Measurements from ENCODE around the gene SRSF12.
"Not testable (repeated sequence)": the region's sequence is repeated elsewhere in the genome, so short reads cannot be mapped to it uniquely, and the experiment has no call there.

DNA sequence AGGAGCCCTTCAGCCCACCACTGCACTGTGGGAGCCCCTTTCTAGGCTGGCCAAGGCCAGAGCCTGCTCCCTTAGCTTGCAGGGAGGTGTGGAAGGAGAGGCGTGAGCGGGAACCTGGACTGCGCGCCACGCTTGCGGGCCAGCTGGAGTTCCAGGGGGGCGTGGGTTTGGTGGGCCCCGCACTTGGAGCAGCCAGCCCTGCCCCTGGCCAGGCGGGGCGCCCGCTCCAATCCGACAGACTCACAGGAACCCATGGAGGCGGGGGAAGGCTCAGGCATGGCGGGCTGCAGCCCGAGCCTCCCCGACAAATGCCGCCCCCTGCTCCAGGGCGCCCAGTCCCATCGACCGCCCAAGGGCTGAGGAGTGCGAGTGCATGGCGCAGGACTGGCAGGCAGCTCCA, 52.9 kb downstream of the SRSF12 start:
- TF ChIP-seq, protein P1, sequence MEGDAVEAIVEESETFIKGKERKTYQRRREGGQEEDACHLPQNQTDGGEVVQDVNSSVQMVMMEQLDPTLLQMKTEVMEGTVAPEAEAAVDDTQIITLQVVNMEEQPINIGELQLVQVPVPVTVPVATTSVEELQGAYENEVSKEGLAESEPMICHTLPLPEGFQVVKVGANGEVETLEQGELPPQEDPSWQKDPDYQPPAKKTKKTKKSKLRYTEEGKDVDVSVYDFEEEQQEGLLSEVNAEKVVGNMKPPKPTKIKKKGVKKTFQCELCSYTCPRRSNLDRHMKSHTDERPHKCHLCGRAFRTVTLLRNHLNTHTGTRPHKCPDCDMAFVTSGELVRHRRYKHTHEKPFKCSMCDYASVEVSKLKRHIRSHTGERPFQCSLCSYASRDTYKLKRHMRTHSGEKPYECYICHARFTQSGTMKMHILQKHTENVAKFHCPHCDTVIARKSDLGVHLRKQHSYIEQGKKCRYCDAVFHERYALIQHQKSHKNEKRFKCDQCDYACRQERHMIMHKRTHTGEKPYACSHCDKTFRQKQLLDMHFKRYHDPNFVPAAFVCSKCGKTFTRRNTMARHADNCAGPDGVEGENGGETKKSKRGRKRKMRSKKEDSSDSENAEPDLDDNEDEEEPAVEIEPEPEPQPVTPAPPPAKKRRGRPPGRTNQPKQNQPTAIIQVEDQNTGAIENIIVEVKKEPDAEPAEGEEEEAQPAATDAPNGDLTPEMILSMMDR (IDR thresholded peaks at IDR 0.05): not testable (repeated sequence)
- TF ChIP-seq POLR2A (IDR thresholded peaks at IDR 0.05): not testable (repeated sequence)
